Psoas muscle (tissue), 8 donors: ENCODE data around the gene NARF. TPM values are rescaled to one million over a fixed set of nuclear protein-coding genes. Genes with fewer than 3 reads are reported as not detected.

Experiments used
- ATAC-seq, 4 donors: fragments of 200-7000 bp; cut with Tn5 transposase; one replicate each; pipeline ENCODE4 v1.9.1; 2020; ENCODE audit warnings: moderate library complexity in 3 of 4, mild to moderate bottlenecking in 2 of 4
- DNase-seq, 2 donors: peaks; one replicate each; pipeline ENCODE4 v3.0.0-alpha.2; 2020
- H3K27ac ChIP-seq: fragments of 200-600 bp; one replicate; pipeline ENCODE4 v1.8.0; 2022
- H3K27me3 ChIP-seq, 3 donors: fragments of 200-600 bp in 1 of 3; one replicate each; pipeline versions ENCODE4 v1.6.1 to v1.8.0; 2013 to 2022; ENCODE audit warnings: low read length in 2 of 3, mild to moderate bottlenecking in 2 of 3, moderate library complexity in 1 of 3; ENCODE audit not compliant: insufficient read depth in 3 of 3
- H3K36me3 ChIP-seq, 2 donors: fragments of 200-600 bp in 1 of 2; one replicate each; pipeline versions ENCODE4 v1.6.1 to v1.8.0; 2013 to 2022; ENCODE audit warnings: low read depth in 1 of 2, mild to moderate bottlenecking in 1 of 2, moderate library complexity in 1 of 2; ENCODE audit not compliant: insufficient read depth in 1 of 2
- H3K4me1 ChIP-seq: fragments of 200-600 bp; one replicate; pipeline ENCODE4 v1.8.0; 2022
- H3K4me3 ChIP-seq: fragments of 200-600 bp; one replicate; pipeline ENCODE4 v1.8.0; 2022; ENCODE audit warnings: mild to moderate bottlenecking
- H3K9me3 ChIP-seq: fragments of 200-600 bp; one replicate; pipeline ENCODE4 v1.8.0; 2022
- WGBS, 3 donors: extraction: QIAGEN DNeasy Blood & Tissue Kit; methylation state at CpG; one replicate each; pipeline versions ENCODE4 v1.1.6 to v1.1.7; 2013; 5-methylcytosine and 5-hydroxymethylcytosine counted together
- intact Hi-C, 2 donors: fragments of 100-400 bp; cut with DNase I; formaldehyde crosslinking; loops; one replicate each; pipeline versions ENCODE4 v1.11.0 to v1.14.2; 2022
- polyA plus RNA-seq, 3 donors: library from polyadenylated mRNA; stranded (reverse); fragments of 200-250 nt; gene quantifications; one replicate each; pipeline ENCODE4 v1.2.3, GENCODE V29; 2013
- total RNA-seq, 4 donors: library from RNA; stranded (reverse); fragmentation: NEBNext Ultra II Directional in 2 of 4; extraction: Animal tissue kit (Norgen Biotek cat#: 25700) in 2 of 4; gene quantifications; one replicate each; pipeline versions ENCODE4 v1.2.1 to v1.2.4, GENCODE V29; 2021 to 2023
- TF ChIP-seq, protein P1 (sequence below): fragments of 200-600 bp; IDR thresholded peaks from one replicate; pipeline ENCODE4 v1.8.0; 2022; ENCODE audit warnings: antibody characterized with exemption
- donor health status: healthy with polysubstance abuse.
- donor health status: DM: no; HTN: no; CAD: no; lungs with moderate emphysema.
- donor health status: Bipolar disorder and iron deficiency.
- donor health status: healthy.
- donor health status: DM: yes; HTN: yes; CAD: no.
- donor health status: DM: no; HTN: no; CAD: no.
- donor health status: DM: no; HTN: no; CAD: no.
- donor health status: DM: yes; HTN: yes; CAD: no.

The NARF gene
- total and polyA plus RNA-seq, 7 donors = 32.8 to 129 (median 43.1) TPM

DNA sequence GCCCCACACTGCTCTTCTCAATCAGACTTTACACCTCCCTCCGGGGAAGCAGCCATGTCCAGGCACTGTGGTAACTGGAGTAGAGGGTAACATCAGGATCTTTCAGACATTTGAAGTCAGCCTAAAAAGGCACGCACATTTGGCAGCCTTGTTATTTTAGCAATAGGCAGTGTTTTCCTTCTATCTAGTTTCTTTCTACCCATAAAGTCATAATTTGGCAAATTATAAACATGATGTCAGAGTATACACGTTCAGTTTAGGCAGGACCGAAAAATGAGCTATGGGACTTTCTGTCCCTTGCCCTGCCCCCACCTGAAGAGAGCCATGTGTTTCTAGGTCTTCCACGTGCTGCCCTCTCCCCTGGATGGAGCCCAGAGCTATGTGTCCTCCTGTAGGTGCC is 21.1 kb downstream of the NARF start:
- Histone ChIP-seq H3K36me3 (peaks cover 0 to 98% of the 10 kb centered on the region in 2 donors), H3K27me3 (no peaks in the 10 kb centered on the region), H3K9me3 (no peaks in the 10 kb centered on the region), H3K27ac (no peak overlapping the region), H3K4me1 (no peaks in the 10 kb centered on the region), H3K4me3 (no peak overlapping the region)
- intact Hi-C loops = no loop called here
- WGBS, 3 donors = 71 to 73% (median 71%) methylated on average over 5 of the region's 5 CpGs
- no peak for DNase-seq
- no peak for ATAC-seq
- TF ChIP-seq, protein P1, sequence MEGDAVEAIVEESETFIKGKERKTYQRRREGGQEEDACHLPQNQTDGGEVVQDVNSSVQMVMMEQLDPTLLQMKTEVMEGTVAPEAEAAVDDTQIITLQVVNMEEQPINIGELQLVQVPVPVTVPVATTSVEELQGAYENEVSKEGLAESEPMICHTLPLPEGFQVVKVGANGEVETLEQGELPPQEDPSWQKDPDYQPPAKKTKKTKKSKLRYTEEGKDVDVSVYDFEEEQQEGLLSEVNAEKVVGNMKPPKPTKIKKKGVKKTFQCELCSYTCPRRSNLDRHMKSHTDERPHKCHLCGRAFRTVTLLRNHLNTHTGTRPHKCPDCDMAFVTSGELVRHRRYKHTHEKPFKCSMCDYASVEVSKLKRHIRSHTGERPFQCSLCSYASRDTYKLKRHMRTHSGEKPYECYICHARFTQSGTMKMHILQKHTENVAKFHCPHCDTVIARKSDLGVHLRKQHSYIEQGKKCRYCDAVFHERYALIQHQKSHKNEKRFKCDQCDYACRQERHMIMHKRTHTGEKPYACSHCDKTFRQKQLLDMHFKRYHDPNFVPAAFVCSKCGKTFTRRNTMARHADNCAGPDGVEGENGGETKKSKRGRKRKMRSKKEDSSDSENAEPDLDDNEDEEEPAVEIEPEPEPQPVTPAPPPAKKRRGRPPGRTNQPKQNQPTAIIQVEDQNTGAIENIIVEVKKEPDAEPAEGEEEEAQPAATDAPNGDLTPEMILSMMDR = no peak

GRCh38 chr17:82480318-82480717 is 21.8 kb downstream of the NARF start:
- Histone ChIP-seq H3K27me3 (no peaks in the 10 kb centered on the region), H3K27ac (no peak overlapping the region), H3K36me3 (peaks cover 0 to 98% of the 10 kb centered on the region in 2 donors), H3K9me3 (no peaks in the 10 kb centered on the region), H3K4me3 (no peak overlapping the region), H3K4me1 (no peaks in the 10 kb centered on the region)
- 69 to 77% (median 71%) methylated on average over 9 of the region's 9 CpGs for WGBS, 3 donors
- TF ChIP-seq, protein P1 = no peak
- ATAC-seq = no peak
- intact Hi-C loops = no loop called here
- DNase-seq = no peak

DNA sequence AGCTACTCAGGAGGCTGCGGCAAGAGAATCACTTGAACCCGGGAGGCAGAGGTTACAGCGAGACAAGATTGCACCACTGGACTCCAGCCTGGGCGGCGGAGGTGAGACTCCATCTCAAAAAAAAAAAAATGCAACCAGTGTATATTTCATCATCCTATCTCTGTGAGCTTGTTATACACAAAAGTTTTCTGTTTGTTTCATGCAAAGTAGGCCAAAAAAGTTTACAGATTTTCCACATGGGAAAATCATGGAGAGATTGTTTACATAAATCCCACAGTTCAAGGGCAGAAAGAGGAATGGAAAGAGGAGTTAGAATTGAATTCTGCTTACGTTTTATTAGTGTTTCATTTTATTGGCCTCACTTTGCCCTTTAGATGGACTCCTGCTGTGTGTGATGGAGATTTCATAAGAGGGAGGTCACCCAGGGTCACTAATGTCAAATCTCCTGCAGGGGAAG is 24.7 kb downstream of the NARF start:
- H3K4me3 ChIP-seq = no peak overlapping the region
- 83 to 94% (median 86%) methylated on average over 6 of the region's 6 CpGs for WGBS, 3 donors
- H3K27me3 ChIP-seq = no peaks in the 10 kb centered on the region
- no peak for ATAC-seq
- TF ChIP-seq, protein P1 = no peak
- no peak for DNase-seq
- peaks cover 0 to 100% of the 10 kb centered on the region in 2 donors for H3K36me3 ChIP-seq
- no peaks in the 10 kb centered on the region for H3K9me3 ChIP-seq
- peaks cover 4% of the 10 kb centered on the region for H3K4me1 ChIP-seq
- H3K27ac ChIP-seq = no peak overlapping the region
- intact Hi-C loops = no loop called here

- H3K36me3 ChIP-seq = peaks cover 0 to 99% of the 10 kb centered on the region in 2 donors
- WGBS, 3 donors = 86 to 93% (median 90%) methylated on average over 9 of the region's 9 CpGs
- H3K27me3 ChIP-seq = no peaks in the 10 kb centered on the region
- intact Hi-C loops = no loop called here
- ATAC-seq (no peak), DNase-seq (no peak)
- H3K9me3 ChIP-seq = no peaks in the 10 kb centered on the region
- TF ChIP-seq, protein P1 = no peak
- no peak overlapping the region for H3K27ac ChIP-seq
- peaks cover 8% of the 10 kb centered on the region for H3K4me1 ChIP-seq
- no peak overlapping the region for H3K4me3 ChIP-seq
Observed at GRCh38 chr17:82483836-82484235, 25.3 kb downstream of the NARF start.
